Body of pancreas (tissue), 4 donors: ENCODE measurements around the gene POR.

Source experiments
- CTCF ChIP-seq, 7 experiments: fragments of 450-650 bp in 4 of 7; fragments of 200-600 bp in 3 of 7; sonication (generic) in 3 of 7; IDR thresholded peaks; one replicate each; pipeline ENCODE4 v1.5.1; 2016 to 2019; ENCODE audit warnings: antibody characterized with exemption in 7 of 7
- POLR2A ChIP-seq, 3 donors: fragments of 450-650 bp; IDR thresholded peaks; one replicate each; pipeline ENCODE4 v1.6.1; 2016; ENCODE audit warnings: antibody characterized with exemption in 3 of 3, mild to moderate bottlenecking in 2 of 3

GRCh38 chr7:75995996-75996395, 81.0 kb downstream of the POR start:
- TF ChIP-seq CTCF (IDR thresholded peaks at IDR 0.05) (no peak), POLR2A (IDR thresholded peaks at IDR 0.05) (no peak)
